SK-N-SH treated with all-trans-retinoic acid at 6 μM for 48 hours (cell line): ENCODE data around the gene GDF7.

Experiments used
- ATAC-seq: fragments of 200-7000 bp; cut with Tn5 transposase; 3 replicates; pipeline ENCODE4 v1.9.1; 2020; ENCODE audit warnings: mild to moderate bottlenecking, moderate library complexity
- ARNTL ChIP-seq: fragments of 450-650 bp; formaldehyde crosslinking; IDR thresholded peaks from 2 replicates; pipeline ENCODE4 v1.5.0; 2020; ENCODE audit warnings: low read depth, mild to moderate bottlenecking, moderate library complexity, borderline replicate concordance
- BACH2 ChIP-seq: fragments of 250-450 bp; sonication (Bioruptor Pico); IDR thresholded peaks from 2 replicates; pipeline ENCODE4 v1.9.0; 2021; ENCODE audit warnings: mild to moderate bottlenecking, borderline replicate concordance
- CSDC2 ChIP-seq: fragments of 250-450 bp; sonication (Bioruptor Pico); IDR thresholded peaks from 2 replicates; pipeline ENCODE4 v1.5.0; 2020; ENCODE audit warnings: mild to moderate bottlenecking, moderate library complexity
- CSRNP3 ChIP-seq: fragments of 250-450 bp; sonication (Bioruptor Pico); IDR thresholded peaks from 2 replicates; pipeline ENCODE4 v1.5.1; 2021; ENCODE audit warnings: mild to moderate bottlenecking, moderate library complexity
- ESRRG ChIP-seq: fragments of 250-450 bp; sonication (Bioruptor Pico); IDR thresholded peaks from 2 replicates; pipeline ENCODE4 v1.6.1; 2021; ENCODE audit warnings: mild to moderate bottlenecking
- ISL1 ChIP-seq: fragments of 250-450 bp; sonication (Bioruptor Pico); IDR thresholded peaks from 2 replicates; pipeline ENCODE4 v2.1.2; 2022; ENCODE audit warnings: mild to moderate bottlenecking, moderate library complexity
- OSR1 ChIP-seq: fragments of 250-450 bp; sonication (Bioruptor Pico); IDR thresholded peaks from 2 replicates; pipeline ENCODE4 v1.8.0; 2022; ENCODE audit warnings: moderate library complexity, mild to moderate bottlenecking, inconsistent platforms
- POU6F1 ChIP-seq: fragments of 250-450 bp; sonication (Bioruptor Pico); IDR thresholded peaks from 2 replicates; pipeline ENCODE4 v1.8.0; 2021; ENCODE audit warnings: low read depth, mild to moderate bottlenecking, moderate library complexity, borderline replicate concordance
- PPARA ChIP-seq: fragments of 250-450 bp; sonication (Bioruptor Pico); IDR thresholded peaks from 2 replicates; pipeline ENCODE4 v1.5.0; 2020; ENCODE audit warnings: mild to moderate bottlenecking, borderline replicate concordance
- RARB ChIP-seq: fragments of 250-450 bp; sonication (Bioruptor Pico); IDR thresholded peaks from 2 replicates; pipeline ENCODE4 v1.8.0; 2021; ENCODE audit warnings: mild to moderate bottlenecking, moderate library complexity
- SNAI2 ChIP-seq: fragments of 250-450 bp; sonication (Bioruptor Pico); IDR thresholded peaks from 2 replicates; pipeline ENCODE4 v1.5.0; 2020; ENCODE audit warnings: mild to moderate bottlenecking, moderate library complexity
- TCF4 ChIP-seq: fragments of 250-450 bp; sonication (Bioruptor Pico); IDR thresholded peaks from 2 replicates; pipeline ENCODE4 v1.8.0; 2021; ENCODE audit warnings: mild to moderate bottlenecking, moderate library complexity, borderline replicate concordance
- TOX ChIP-seq: fragments of 250-450 bp; sonication (Bioruptor Pico); IDR thresholded peaks from 2 replicates; pipeline ENCODE4 v1.8.0; 2021; ENCODE audit warnings: mild to moderate bottlenecking, moderate library complexity, borderline replicate concordance
- TSHZ2 ChIP-seq: fragments of 250-450 bp; sonication (Bioruptor Pico); IDR thresholded peaks from 2 replicates; pipeline ENCODE4 v1.5.0; 2020; ENCODE audit warnings: mild to moderate bottlenecking, moderate library complexity
- ZFP30 ChIP-seq: fragments of 450-650 bp; formaldehyde crosslinking; IDR thresholded peaks from 2 replicates; pipeline ENCODE4 v1.5.0; 2022; ENCODE audit warnings: mild to moderate bottlenecking, moderate library complexity
- ZNF565 ChIP-seq: fragments of 450-650 bp; formaldehyde crosslinking; conservative IDR thresholded peaks from 2 replicates; pipeline ENCODE4 v1.5.0; 2020; ENCODE audit warnings: low read depth, mild to moderate bottlenecking, moderate library complexity
- ZNF70 ChIP-seq: fragments of 450-650 bp; formaldehyde crosslinking; IDR thresholded peaks from 2 replicates; pipeline ENCODE4 v1.5.0; 2020; ENCODE audit warnings: mild to moderate bottlenecking, moderate library complexity
- ZNF8 ChIP-seq: fragments of 450-650 bp; formaldehyde crosslinking; IDR thresholded peaks from 2 replicates; pipeline ENCODE4 v1.5.0; 2020; ENCODE audit warnings: mild to moderate bottlenecking, moderate library complexity
- TF ChIP-seq, protein P1 (sequence below): fragments of 250-450 bp; sonication (Bioruptor Pico); IDR thresholded peaks from 2 replicates; pipeline ENCODE4 v1.8.0; 2020; ENCODE audit warnings: mild to moderate bottlenecking, moderate library complexity, borderline replicate concordance

The GDF7 gene

DNA sequence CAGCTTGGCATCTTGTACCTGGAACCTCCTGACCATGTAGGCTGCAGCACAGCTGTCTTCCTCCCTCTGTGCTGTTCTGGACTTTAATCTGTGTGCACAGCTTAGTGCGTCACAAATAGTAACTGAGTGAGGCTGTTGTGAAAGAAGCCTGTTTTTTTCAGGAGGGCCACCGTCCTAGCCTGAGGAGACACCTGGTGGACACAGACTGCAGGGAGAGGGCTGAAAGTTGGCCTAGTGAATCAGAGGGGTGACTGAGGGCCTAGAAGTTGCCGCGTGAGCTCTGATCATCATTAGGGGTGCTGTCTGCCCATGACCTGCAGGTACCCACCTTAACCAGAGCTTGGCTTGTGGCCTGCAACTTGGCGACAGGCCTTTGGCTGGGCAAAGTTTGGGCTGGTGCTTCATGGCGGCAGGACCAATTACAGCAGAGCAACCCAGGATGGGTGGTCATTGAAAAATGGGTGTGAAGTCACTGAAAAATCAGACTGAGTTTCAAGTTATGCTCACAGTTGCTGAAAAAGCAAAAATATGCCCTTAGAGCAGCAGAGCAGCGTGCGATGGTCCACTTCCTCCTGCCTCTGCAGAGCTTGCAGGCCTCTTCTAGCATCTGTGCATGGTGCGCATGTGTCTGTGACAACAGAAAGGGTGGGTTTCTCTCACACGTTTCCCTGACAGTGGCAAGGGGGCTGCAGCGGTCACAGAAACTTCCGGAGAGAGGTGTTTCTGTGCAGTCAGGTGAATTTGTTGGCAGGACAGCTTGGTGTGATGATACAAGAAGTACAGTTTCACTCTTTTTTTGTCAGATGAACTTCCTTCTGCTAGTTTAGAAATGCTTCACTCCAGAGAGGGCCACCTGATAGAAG lies 9.6 kb downstream of the GDF7 start:
- TF ChIP-seq BACH2 (no peak), TOX (CRISPR knock-in tag) (no peak), OSR1 (no peak), ZNF8 (CRISPR knock-in tag) (no peak), CSDC2 (CRISPR knock-in tag) (no peak), CSRNP3 (no peak), PPARA (CRISPR knock-in tag) (no peak), TSHZ2 (CRISPR knock-in tag) (no peak), POU6F1 (no peak), ISL1 (CRISPR knock-in tag) (no peak), SNAI2 (CRISPR knock-in tag) (no peak), TCF4 (no peak), RARB (no peak), ESRRG (CRISPR knock-in tag) (no peak), ZNF565 (CRISPR knock-in tag) (no peak), ZNF70 (no peak), ZFP30 (CRISPR knock-in tag) (no peak)
- TF ChIP-seq, protein P1, sequence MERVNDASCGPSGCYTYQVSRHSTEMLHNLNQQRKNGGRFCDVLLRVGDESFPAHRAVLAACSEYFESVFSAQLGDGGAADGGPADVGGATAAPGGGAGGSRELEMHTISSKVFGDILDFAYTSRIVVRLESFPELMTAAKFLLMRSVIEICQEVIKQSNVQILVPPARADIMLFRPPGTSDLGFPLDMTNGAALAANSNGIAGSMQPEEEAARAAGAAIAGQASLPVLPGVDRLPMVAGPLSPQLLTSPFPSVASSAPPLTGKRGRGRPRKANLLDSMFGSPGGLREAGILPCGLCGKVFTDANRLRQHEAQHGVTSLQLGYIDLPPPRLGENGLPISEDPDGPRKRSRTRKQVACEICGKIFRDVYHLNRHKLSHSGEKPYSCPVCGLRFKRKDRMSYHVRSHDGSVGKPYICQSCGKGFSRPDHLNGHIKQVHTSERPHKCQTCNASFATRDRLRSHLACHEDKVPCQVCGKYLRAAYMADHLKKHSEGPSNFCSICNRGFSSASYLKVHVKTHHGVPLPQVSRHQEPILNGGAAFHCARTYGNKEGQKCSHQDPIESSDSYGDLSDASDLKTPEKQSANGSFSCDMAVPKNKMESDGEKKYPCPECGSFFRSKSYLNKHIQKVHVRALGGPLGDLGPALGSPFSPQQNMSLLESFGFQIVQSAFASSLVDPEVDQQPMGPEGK (CRISPR knock-in tag) = no peak
- no peak for ATAC-seq

DNA sequence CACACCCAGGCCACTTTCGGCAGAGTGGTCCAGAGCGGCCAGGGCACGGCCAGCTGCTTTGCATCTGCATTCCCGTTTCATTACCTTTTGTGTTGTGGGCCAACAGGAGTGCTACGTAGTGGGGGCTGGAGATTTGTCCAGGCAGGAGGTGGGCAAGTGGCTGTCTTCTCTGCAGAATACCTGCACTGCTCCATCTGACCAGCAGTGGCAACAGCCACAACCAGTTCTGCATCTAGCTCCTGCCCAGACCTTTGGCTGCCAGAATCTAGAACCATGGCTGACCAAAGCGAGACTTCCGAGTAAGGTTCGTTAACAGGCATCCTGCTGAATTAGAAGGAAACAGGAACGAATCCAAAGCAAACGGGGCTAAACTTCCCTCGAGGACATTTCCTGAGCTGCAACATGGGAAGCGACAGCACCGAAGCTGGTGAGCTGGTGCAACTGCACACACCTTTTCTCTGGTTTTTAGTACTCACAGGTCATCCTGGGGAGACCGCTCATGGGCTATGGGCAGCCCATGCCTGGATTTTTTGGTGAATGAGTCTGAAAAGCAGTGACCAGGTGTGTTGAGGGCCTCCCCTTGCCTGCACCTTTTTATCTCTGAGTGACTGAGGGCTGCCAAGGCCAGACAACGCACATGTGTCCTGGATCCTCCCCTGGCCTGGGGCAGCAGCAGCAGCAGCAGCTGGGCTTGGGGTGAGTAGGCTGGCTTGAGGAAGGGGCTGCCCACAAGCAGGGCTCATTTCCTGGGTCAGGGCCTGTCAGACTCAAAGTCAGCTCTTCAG lies 10.5 kb downstream of the GDF7 start:
- ATAC-seq = no peak

More for the DNA sequence above, 10.5 kb downstream of the GDF7 start:
- TF ChIP-seq CSDC2 (CRISPR knock-in tag) (no peak), ARNTL (CRISPR knock-in tag) (no peak), ZFP30 (CRISPR knock-in tag) (no peak), POU6F1 (no peak), TCF4 (no peak), OSR1 (no peak), ISL1 (CRISPR knock-in tag) (no peak), BACH2 (no peak), TOX (CRISPR knock-in tag) (no peak)
- TF ChIP-seq, protein P1 (CRISPR knock-in tag) = no peak
